Breast epithelium (tissue), 4 donors: ENCODE data around the gene MFSD12. TPM values are rescaled to one million over a fixed set of nuclear protein-coding genes. Genes with fewer than 3 reads are reported as not detected.

Experiments used
- DNase-seq, 2 donors: peaks; one replicate each; pipeline ENCODE4 v3.0.0-alpha.2; 2019; ENCODE audit warnings: low spot score in 2 of 2
- H3K27ac ChIP-seq, 2 donors: fragments of 200-600 bp; sonication (generic) in 1 of 2; one replicate each; pipeline ENCODE4 v1.5.1; 2016 to 2019; ENCODE audit warnings: mild to moderate bottlenecking in 1 of 2
- H3K27me3 ChIP-seq, 2 donors: fragments of 200-600 bp; sonication (generic) in 1 of 2; one replicate each; pipeline versions ENCODE4 v1.5.1 to v1.6.0; 2017 to 2019; ENCODE audit warnings: control low read depth in 1 of 2, mild to moderate bottlenecking in 1 of 2
- H3K36me3 ChIP-seq: fragments of 200-600 bp; one replicate; pipeline ENCODE4 v1.5.1; 2019
- H3K4me1 ChIP-seq, 2 donors: fragments of 200-600 bp; sonication (generic); one replicate each; pipeline ENCODE4 v1.5.1; 2016 to 2019; ENCODE audit warnings: control low read depth in 1 of 2
- H3K4me3 ChIP-seq, 3 donors: fragments of 200-600 bp; sonication (generic); 1 replicate in 2 of 3; 2 replicates in 1 of 3; pipeline ENCODE4 v1.5.1; 2016 to 2019; ENCODE audit warnings: mild to moderate bottlenecking in 3 of 3, moderate library complexity in 2 of 3
- H3K9me3 ChIP-seq, 2 donors: fragments of 200-600 bp; sonication (generic) in 1 of 2; one replicate each; pipeline ENCODE4 v1.5.1; 2016 to 2019; ENCODE audit warnings: control low read depth in 1 of 2
- CTCF ChIP-seq, 3 donors: fragments of 450-650 bp; IDR thresholded peaks; one replicate each; pipeline ENCODE4 v1.5.1; 2016 to 2017; ENCODE audit warnings: antibody characterized with exemption in 3 of 3, mild to moderate bottlenecking in 3 of 3, moderate library complexity in 3 of 3
- POLR2A ChIP-seq: fragments of 450-650 bp; IDR thresholded peaks from one replicate; pipeline ENCODE4 v1.6.1; 2016; ENCODE audit warnings: antibody characterized with exemption, mild to moderate bottlenecking, moderate library complexity
- POLR2AphosphoS5 ChIP-seq, 3 donors: sonication (generic); formaldehyde crosslinking; IDR thresholded peaks; one replicate each; pipeline ENCODE4 v1.6.1; 2017; ENCODE audit warnings: antibody characterized with exemption in 3 of 3
- intact Hi-C: fragments of 100-400 bp; cut with DNase I; formaldehyde crosslinking; loops from one replicate; pipeline ENCODE4 v1.15.1; 2023; ENCODE audit warnings: low total_unique reads
- total RNA-seq, 3 donors: library from RNA; depleted of rRNA; stranded (reverse); fragments of >200 nt; gene quantifications; one replicate each; pipeline ENCODE4 v1.1.0, GENCODE V29; 2016

The MFSD12 gene
- total RNA-seq, 3 donors from 2014 or later: 44.5 to 50.9 (median 44.9) TPM

- Histone ChIP-seq H3K4me1 (peaks cover 0 to 9% of the 10 kb centered on the region in 2 donors), H3K36me3 (no peaks in the 10 kb centered on the region), H3K27me3 (no peaks in the 10 kb centered on the region), H3K27ac (peak overlapping the region; percentile 95 to 98), H3K9me3 (no peaks in the 10 kb centered on the region), H3K4me3 (peak overlapping the region; percentile 86 to 100 (median 91))
- no peak for TF ChIP-seq POLR2AphosphoS5 (IDR thresholded peaks at IDR 0.05)
- no peak for TF ChIP-seq CTCF (IDR thresholded peaks at IDR 0.05)
- TF ChIP-seq POLR2A: no peak
- intact Hi-C loops: no loop called here
- DNase-seq: peak in 1 of 2 donors; percentile 51
These were observed 49.8 kb downstream of the MFSD12 start for GRCh38 chr19:3507371-3508120.

DNA sequence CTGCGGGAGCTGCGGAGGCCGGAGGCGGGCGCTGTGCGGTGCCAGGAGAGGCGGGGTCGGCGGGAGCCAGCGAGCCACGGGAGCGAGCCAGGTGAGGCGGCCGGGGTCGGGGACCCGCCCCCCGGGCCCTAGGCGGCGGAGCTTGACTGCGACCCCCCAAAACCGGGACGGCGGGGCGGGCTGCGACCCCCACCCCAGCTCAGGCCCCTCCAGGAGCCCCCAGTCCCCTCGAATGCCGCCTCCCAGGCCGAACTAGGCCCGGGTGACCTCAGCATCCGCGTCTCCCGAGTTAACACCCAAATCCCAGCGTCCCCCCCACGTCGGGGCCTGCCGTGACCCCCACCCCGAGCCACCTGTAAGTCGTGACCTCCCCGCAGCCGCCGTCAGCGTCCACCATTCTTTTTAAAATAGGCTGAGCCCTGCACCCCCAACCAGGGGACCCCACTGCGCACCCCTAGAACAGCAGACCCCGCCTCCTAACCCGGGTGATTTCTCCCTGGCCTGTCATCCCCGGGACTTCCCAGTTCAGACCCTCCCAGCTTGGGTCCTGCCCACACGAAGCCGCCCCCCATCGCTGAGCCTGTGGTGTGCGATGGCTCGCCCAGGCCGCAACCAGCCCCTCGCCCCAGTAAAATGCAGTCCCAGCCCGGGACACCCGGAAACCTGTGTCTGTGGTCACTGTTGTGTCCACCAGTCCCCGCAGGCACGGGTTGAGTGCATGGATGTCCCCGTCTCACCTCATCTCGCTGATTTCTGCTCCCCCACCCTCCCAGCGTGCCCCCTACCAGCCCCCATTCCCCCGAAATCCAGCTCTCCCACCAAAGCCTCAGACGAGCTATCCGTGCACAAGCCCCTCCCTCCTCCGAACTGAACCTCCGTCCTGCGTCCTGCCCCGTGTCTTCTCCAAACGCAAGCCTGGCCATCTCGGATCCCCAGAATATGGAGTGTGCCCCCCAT lies 50.7 kb downstream of the MFSD12 start:
- H3K27me3 ChIP-seq: no peaks in the 10 kb centered on the region
- DNase-seq: peak in 1 of 2 donors; percentile 43
- TF ChIP-seq POLR2A (no peak), POLR2AphosphoS5 (IDR thresholded peaks at IDR 0.05) (no peak), CTCF (IDR thresholded peaks at IDR 0.05) (no peak)
- H3K36me3 ChIP-seq: no peaks in the 10 kb centered on the region
- peak overlapping the region; percentile 95 to 98 for H3K27ac ChIP-seq
- H3K4me1 ChIP-seq: peaks cover 0 to 9% of the 10 kb centered on the region in 2 donors
- H3K9me3 ChIP-seq: no peaks in the 10 kb centered on the region
- intact Hi-C loops: no loop called here
- peak overlapping the region; percentile 86 to 100 (median 91) for H3K4me3 ChIP-seq

GRCh38 chr19:3505598-3506383 lies 51.6 kb downstream of the MFSD12 start, which contains the start of gene FZR1:
TSS of gene FZR1 (plus strand) at chr19:3506311. CDS start at chr19:3522990, 16,679 bp downstream.
- Histone ChIP-seq H3K4me1 (peaks cover 0 to 9% of the 10 kb centered on the region in 2 donors), H3K27ac (peak within 1 kb of the TSS; percentile 95 to 98)
- peak; percentile 99 for DNase-seq

DNA sequence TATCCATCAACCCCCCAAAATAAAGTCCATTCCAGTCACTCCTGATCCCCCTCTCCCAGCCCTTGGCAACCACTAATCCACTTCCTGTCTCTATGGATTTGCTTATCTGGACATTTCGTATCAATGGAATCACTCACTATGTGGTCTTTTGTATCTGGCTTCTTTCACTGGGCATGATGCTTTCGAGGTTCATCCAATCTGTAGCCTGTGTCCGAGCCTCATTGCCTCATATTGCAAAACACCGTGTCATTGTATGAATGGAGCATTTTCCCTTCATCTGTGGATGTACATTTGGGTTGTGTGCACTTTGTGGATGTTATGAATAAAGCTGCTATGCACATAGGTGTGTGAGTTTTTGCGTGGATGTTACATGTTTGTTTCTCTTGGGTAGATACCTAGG lies 52.7 kb downstream of the MFSD12 start:
- H3K27me3 ChIP-seq: no peaks in the 10 kb centered on the region
- peaks cover under 1 to 11% of the 10 kb centered on the region in 2 donors for H3K4me1 ChIP-seq
- intact Hi-C loops: no loop called here
- no peaks in the 10 kb centered on the region for H3K36me3 ChIP-seq
- no peaks in the 10 kb centered on the region for H3K9me3 ChIP-seq
- H3K27ac ChIP-seq: no peak overlapping the region
- H3K4me3 ChIP-seq: no peak overlapping the region
- TF ChIP-seq POLR2AphosphoS5 (IDR thresholded peaks at IDR 0.05) (no peak), CTCF (IDR thresholded peaks at IDR 0.05) (no peak), POLR2A (no peak)
- DNase-seq: no peak

More at GRCh38 chr19:3505598-3506383, 51.6 kb downstream of the MFSD12 start, which contains the start of gene FZR1:
- TF ChIP-seq POLR2AphosphoS5 (IDR thresholded peaks at IDR 0.05) (peak; percentile 56 to 95 (median 84)), CTCF (IDR thresholded peaks at IDR 0.05) (no peak), POLR2A (peak; percentile 74)
- no peaks in the 10 kb centered on the region for H3K36me3 ChIP-seq
- no peaks in the 10 kb centered on the region for H3K27me3 ChIP-seq
- no peaks in the 10 kb centered on the region for H3K9me3 ChIP-seq
- H3K4me3 ChIP-seq: peak within 1 kb of the TSS; percentile 86 to 100 (median 91)
- intact Hi-C loops: no loop called here
